Caco-2 (cell line): ENCODE data around the gene GPT2. TPM values are rescaled to one million over a fixed set of nuclear protein-coding genes. Genes with fewer than 3 reads are reported as not detected.
A peak's percentile ranks its signal among the peaks of the same experiment; 100 is the strongest.

Experiments used
- Bru-seq: library from RNA; stranded (reverse); fragments of 400-500 nt; gene quantifications from one replicate; lab custom pipeline; 2021; lab: Mats Ljungman, UMichigan
- BruChase-seq, 2 experiments: library from RNA; stranded (reverse); fragments of 400-500 nt; gene quantifications; one replicate each; lab custom pipeline; 2021; lab: Mats Ljungman, UMichigan
- BruUV-seq: library from RNA; stranded (reverse); fragments of 400-500 nt; replicated peaks from 2 replicates; lab custom pipeline; 2021; lab: Mats Ljungman, UMichigan
- CTCF ChIA-PET: fragments of 300-600 bp; sonication (Branson Sonifier 250); formaldehyde crosslinking; loops from one replicate; lab custom pipeline; 2022; ENCODE audit warnings: antibody characterized with exemption; lab: Charles Lee
- POLR2A ChIA-PET: fragments of 300-600 bp; sonication (Branson Sonifier 250); formaldehyde crosslinking; loops from one replicate; lab custom pipeline; 2022; ENCODE audit warnings: antibody characterized with exemption; lab: Charles Lee
- DNase-seq, 2 experiments: peaks; one replicate each; pipeline versions ENCODE4 v3.0.0 to v3.0.0-alpha.2; 2020 to 2022
- H3K27me3 ChIP-seq: replicated peaks from 2 replicates; pipeline ENCODE4 v1.6.0; 2011; ENCODE audit warnings: low read length; ENCODE audit not compliant: control insufficient read depth, insufficient read depth
- H3K36me3 ChIP-seq: 2 replicates; pipeline ENCODE4 v1.5.1; 2011; ENCODE audit warnings: low read length; ENCODE audit not compliant: control insufficient read depth, insufficient read depth
- H3K4me1 ChIP-seq: fragments of 250-450 bp; sonication (Bioruptor Pico); 2 replicates; pipeline ENCODE4 v1.5.1; 2020; ENCODE audit warnings: mild to moderate bottlenecking
- H3K4me3 ChIP-seq: 2 replicates; pipeline ENCODE4 v1.5.1; 2011; ENCODE audit warnings: low read depth, mild to moderate bottlenecking, control low read depth, low read length
- H3K9me3 ChIP-seq: fragments of 250-450 bp; sonication (Bioruptor Pico); 2 replicates; pipeline ENCODE4 v1.5.1; 2020; ENCODE audit warnings: mild to moderate bottlenecking, moderate library complexity
- H3K27ac Mint-ChIP-seq: one replicate; pipeline ENCODE4 v1.8.0; 2022; ENCODE audit warnings: mixed read lengths; ENCODE audit not compliant: unreplicated experiment
- H3K27me3 Mint-ChIP-seq: one replicate; pipeline ENCODE4 v1.8.0; 2022; ENCODE audit warnings: mixed read lengths; ENCODE audit not compliant: insufficient read depth, unreplicated experiment
- H3K36me3 Mint-ChIP-seq: one replicate; pipeline ENCODE4 v1.8.0; 2022; ENCODE audit warnings: mild to moderate bottlenecking, mixed read lengths; ENCODE audit not compliant: insufficient read depth, unreplicated experiment
- H3K4me1 Mint-ChIP-seq: one replicate; pipeline ENCODE4 v1.8.0; 2022; ENCODE audit warnings: low read depth, mixed read lengths; ENCODE audit not compliant: unreplicated experiment
- H3K4me3 Mint-ChIP-seq: one replicate; pipeline ENCODE4 v1.8.0; 2022; ENCODE audit warnings: mild to moderate bottlenecking, moderate library complexity, mixed read lengths; ENCODE audit not compliant: unreplicated experiment
- H3K9me3 Mint-ChIP-seq: one replicate; pipeline ENCODE4 v1.8.0; 2022; ENCODE audit warnings: mixed read lengths; ENCODE audit not compliant: unreplicated experiment
- intact Hi-C: fragments of 100-400 bp; cut with micrococcal nuclease; formaldehyde crosslinking; loops from one replicate; pipeline ENCODE4 v1.10.0; 2022; ENCODE audit not compliant: unreplicated experiment
- long read RNA-seq: library from polyadenylated mRNA; stranded (forward); transcript quantifications from one replicate; pipeline ENCODE4 v2.0.0, GENCODE V29; 2022
- total RNA-seq: library from RNA; stranded (reverse); gene quantifications from 2 replicates; pipeline ENCODE4 v1.2.3, GENCODE V29; 2022
- TF ChIP-seq, protein P1 (sequence below), 2 experiments: fragments of 200-600 bp in 1 of 2; IDR thresholded peaks; 1 replicate in 1 of 2; 2 replicates in 1 of 2; pipeline versions ENCODE4 v1.5.1 to v1.8.0; 2011 to 2022; ENCODE audit warnings: antibody characterized with exemption in 1 of 2, control low read depth in 1 of 2, inconsistent platforms in 1 of 2, low read depth in 1 of 2, low read length in 1 of 2, mild to moderate bottlenecking in 1 of 2, moderate library complexity in 1 of 2; ENCODE audit not compliant: insufficient read depth in 1 of 2, severe bottlenecking in 1 of 2, unreplicated experiment in 1 of 2

The GPT2 gene, protein sequence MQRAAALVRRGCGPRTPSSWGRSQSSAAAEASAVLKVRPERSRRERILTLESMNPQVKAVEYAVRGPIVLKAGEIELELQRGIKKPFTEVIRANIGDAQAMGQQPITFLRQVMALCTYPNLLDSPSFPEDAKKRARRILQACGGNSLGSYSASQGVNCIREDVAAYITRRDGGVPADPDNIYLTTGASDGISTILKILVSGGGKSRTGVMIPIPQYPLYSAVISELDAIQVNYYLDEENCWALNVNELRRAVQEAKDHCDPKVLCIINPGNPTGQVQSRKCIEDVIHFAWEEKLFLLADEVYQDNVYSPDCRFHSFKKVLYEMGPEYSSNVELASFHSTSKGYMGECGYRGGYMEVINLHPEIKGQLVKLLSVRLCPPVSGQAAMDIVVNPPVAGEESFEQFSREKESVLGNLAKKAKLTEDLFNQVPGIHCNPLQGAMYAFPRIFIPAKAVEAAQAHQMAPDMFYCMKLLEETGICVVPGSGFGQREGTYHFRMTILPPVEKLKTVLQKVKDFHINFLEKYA
- total RNA-seq (128 and 142 TPM in 2 replicates), Bru-seq, nascent RNA (percentile 84 among the genes with signal in this experiment), BruChase-seq, experiment 1, labeled RNA remaining after a 2-hour chase (percentile 86 among the genes with signal in this experiment), BruChase-seq, experiment 2, labeled RNA remaining after a 6-hour chase (percentile 90 among the genes with signal in this experiment)
- long read RNA-seq, transcript GPT2-205 (3 exons, 3,205 nt) = minor isoform, 17 of 376 reads
- long read RNA-seq, transcript GPT2-201 (12 exons, 3,984 nt) = major isoform, 261 of 376 reads
- long read RNA-seq, partial matches to known transcripts = 71 of 376 reads
- long read RNA-seq, other reads (novel, unspliced or antisense) = 26 of 376 reads

DNA sequence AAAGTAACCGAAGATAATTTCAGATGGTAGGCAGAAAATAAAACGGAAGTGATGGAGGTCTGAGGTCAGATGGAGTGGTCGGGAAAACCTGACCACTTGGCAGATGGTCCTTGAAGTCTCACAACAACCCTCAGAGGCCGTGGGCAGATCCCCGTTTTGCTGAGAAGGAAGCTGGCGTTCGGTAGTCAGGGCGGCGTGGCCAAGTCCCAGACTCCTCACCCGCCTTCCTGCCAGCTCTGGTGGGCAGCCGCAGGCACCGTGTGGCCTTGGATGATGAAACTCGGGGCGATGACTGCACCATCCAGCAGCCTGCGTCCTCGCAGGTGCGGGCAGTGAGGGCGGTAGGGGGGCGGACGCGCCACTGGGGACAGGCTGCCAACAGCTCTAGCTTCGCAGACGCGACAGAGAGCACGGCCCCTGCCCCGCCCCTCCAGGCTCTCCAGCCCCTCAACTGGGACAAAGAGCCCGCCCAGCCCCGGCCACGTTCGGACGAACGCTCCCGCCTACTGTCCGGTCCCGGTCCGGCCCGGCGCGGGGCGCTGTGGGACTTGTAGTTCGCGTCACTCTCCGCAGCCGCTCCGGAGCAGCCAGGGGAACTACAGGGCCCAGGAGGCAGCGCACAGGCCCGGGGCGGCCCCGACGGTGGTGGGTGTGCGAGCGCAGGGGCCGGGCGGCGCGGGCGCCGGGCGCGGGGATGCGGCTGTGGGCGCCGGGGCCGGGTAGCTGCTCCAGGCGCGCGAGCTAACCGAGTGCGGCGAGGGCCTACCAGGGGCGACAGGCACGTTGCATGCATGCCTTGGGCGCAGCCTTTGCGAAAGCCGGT lies at the start of gene GPT2:
Gene GPT2, plus strand, starts transcription at position 673 of the 823 bp plus-strand sequence. CDS start 354 bp downstream, outside the sequence.
- Histone ChIP-seq H3K9me3 (no peaks in the 10 kb centered on the region), H3K36me3 (0 out of 2 replicates have a peak, but pooled peaks cover 3% of the 10 kb centered on the region), H3K4me3 (peak within 1 kb of the TSS; percentile 95), H3K4me1 (peaks cover 57% of the 10 kb centered on the region), H3K27me3 (no peaks in the 10 kb centered on the region)
- BruUV-seq = no TSS peak
- TF ChIP-seq, protein P1, sequence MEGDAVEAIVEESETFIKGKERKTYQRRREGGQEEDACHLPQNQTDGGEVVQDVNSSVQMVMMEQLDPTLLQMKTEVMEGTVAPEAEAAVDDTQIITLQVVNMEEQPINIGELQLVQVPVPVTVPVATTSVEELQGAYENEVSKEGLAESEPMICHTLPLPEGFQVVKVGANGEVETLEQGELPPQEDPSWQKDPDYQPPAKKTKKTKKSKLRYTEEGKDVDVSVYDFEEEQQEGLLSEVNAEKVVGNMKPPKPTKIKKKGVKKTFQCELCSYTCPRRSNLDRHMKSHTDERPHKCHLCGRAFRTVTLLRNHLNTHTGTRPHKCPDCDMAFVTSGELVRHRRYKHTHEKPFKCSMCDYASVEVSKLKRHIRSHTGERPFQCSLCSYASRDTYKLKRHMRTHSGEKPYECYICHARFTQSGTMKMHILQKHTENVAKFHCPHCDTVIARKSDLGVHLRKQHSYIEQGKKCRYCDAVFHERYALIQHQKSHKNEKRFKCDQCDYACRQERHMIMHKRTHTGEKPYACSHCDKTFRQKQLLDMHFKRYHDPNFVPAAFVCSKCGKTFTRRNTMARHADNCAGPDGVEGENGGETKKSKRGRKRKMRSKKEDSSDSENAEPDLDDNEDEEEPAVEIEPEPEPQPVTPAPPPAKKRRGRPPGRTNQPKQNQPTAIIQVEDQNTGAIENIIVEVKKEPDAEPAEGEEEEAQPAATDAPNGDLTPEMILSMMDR (IDR thresholded peaks at IDR 0.05; ENCODE audit: insufficient read depth in 1 of 2, low read depth in 1 of 2, low read length in 1 of 2, severe bottlenecking in 1 of 2, unreplicated experiment in 1 of 2) = no peak
- peaks cover 36% of the 10 kb centered on the region for H3K36me3 Mint-ChIP-seq
- DNase-seq = peak; percentile 97 to 99
- intact Hi-C loops = loop anchor here (1.0 to 10.0 kb wide), 4 partner anchors 8 to 1501 kb away; partner anchors contain the start of gene SIAH1
- ChIA-PET POLR2A (interaction anchor here (1.0 kb wide), 1 partner anchor 33 kb away, joined by 3 read pairs; no protein-coding TSS in a partner anchor), CTCF (interaction anchor here (0.8 to 1.8 kb wide), 3 partner anchors 25 to 30 kb away, joined by 3 to 8 read pairs (median 6); no protein-coding TSS in a partner anchor)
- peak within 1 kb of the TSS; percentile 97 for H3K27ac Mint-ChIP-seq
- peaks cover 44% of the 10 kb centered on the region for H3K4me1 Mint-ChIP-seq
- H3K27me3 Mint-ChIP-seq = no peaks in the 10 kb centered on the region
- peak within 1 kb of the TSS; percentile 94 for H3K4me3 Mint-ChIP-seq
- no peaks in the 10 kb centered on the region for H3K9me3 Mint-ChIP-seq

DNA sequence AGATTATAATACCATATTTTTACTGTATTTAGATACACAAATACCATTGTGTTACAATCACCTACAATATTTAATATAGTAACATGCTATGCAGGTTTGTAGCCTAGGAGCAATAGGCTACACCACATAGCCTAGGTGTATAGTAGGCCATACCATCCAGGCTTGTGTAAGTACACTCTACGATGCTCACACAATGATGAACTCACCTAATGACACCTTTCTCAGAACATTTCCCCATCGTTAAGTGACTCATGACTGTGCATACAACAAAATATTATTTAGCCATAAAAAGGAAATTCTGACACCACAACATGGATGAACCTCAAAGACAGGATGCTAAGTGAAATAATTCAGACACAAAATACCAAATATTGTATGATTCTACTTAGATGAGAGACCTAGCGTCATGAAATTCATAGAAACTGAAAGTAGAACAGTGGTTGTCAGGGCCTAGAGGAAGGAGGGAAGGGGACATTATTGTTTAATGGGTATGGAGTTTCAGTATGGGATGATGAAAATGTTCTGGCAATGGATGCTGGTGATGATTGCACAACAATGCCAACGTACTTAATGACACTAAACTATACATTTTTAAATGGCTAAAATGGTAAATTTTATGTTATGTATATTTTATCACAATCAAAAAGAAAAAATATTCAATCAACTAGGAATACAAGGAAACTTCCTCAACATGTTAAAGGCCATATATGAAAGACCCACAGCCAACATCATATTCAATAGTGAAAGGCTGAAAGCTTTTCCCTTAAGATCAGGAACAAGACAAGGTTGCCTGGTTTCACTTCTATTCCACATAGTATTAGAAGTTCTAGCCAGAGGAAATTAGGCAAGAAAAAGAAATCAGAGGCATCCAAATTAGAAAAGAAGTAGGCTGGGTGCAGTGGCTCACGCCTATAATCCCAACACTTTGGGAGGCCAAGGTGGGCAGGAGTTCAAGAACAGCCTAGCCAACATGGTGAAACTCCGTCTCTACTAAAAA lies 47.3 kb upstream of the GPT2 start:
- ChIA-PET CTCF (no interaction called here), POLR2A (no interaction called here)
- DNase-seq = no peak
- BruUV-seq = no TSS peak
- intact Hi-C loops = no loop called here
- Histone ChIP-seq H3K9me3 (no peaks in the 10 kb centered on the region), H3K27me3 (no peaks in the 10 kb centered on the region), H3K4me3 (no peak overlapping the region), H3K36me3 (no peaks in the 10 kb centered on the region), H3K4me1 (peaks cover 5% of the 10 kb centered on the region; the same call in 1 of the 2 replicates)
- Mint-ChIP-seq H3K36me3 (no peaks in the 10 kb centered on the region), H3K9me3 (no peaks in the 10 kb centered on the region), H3K4me3 (no peak overlapping the region), H3K4me1 (no peaks in the 10 kb centered on the region), H3K27ac (no peak overlapping the region), H3K27me3 (no peaks in the 10 kb centered on the region)
- TF ChIP-seq, protein P1 (IDR thresholded peaks at IDR 0.05; ENCODE audit: insufficient read depth in 1 of 2, low read depth in 1 of 2, low read length in 1 of 2, severe bottlenecking in 1 of 2, unreplicated experiment in 1 of 2) = no peak
